Adipose tissue (tissue), 3 donors: ENCODE measurements around the gene PRKCQ. TPM values are rescaled to one million over a fixed set of nuclear protein-coding genes. Genes with fewer than 3 reads are reported as not detected.
"Not testable (repeated sequence)": the region's sequence is repeated elsewhere in the genome, so short reads cannot be mapped to it uniquely, and the experiment has no call there.

ENCODE experiments used
- H3K27ac ChIP-seq: one replicate; pipeline ENCODE4 v1.5.1; 2013; ENCODE audit warnings: low read depth, low read length
- WGBS, 3 donors: extraction: QIAGEN DNeasy Blood & Tissue Kit; methylation state at CpG; one replicate each; pipeline ENCODE4 v1.1.7; 2013; 5-methylcytosine and 5-hydroxymethylcytosine counted together
- polyA plus RNA-seq, 3 donors: library from polyadenylated mRNA; stranded (reverse); fragments of 200-250 nt; gene quantifications; one replicate each; pipeline ENCODE4 v1.2.3, GENCODE V29; 2013
- donor health status: healthy with polysubstance abuse.
- donor health status: Bipolar disorder and iron deficiency.
- donor health status: healthy.

The PRKCQ gene
- polyA plus RNA-seq, 3 donors = 0.11 to 2.3 (median 0.36) TPM

DNA sequence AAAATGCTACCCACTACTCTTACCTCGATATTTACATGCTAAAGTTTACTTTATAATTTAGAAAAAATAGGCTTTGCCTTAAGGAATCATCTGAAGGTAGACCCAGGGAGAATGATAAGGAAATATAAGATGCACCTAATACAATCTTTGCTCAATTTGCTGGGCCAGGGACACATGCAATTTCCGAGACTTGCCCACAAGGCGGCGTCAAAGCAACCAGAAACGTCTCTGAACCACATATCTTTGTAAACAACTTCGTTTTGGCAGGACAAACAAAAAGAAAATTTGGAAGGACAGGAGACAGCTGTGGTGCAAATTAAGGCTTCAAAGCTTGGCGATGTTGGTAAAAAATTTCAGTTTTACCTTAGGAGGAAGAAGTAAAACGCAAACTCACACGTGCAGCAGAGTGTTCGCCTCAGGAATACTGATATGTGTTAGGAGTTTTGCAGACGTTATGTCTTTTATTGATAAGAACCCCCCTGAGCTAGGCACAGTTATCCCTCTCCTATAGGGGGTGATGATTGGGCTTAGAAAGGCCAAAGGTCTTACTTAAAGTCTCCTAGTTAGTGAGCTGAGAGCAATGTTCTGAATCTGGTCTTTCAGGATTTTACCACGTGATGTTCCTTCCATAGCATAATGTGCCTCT is 134.3 kb downstream of the PRKCQ start:
- H3K27ac ChIP-seq = no peak overlapping the region
- 22 to 49% (median 23%) methylated on average over 12 of the region's 12 CpGs for WGBS, 3 donors

DNA sequence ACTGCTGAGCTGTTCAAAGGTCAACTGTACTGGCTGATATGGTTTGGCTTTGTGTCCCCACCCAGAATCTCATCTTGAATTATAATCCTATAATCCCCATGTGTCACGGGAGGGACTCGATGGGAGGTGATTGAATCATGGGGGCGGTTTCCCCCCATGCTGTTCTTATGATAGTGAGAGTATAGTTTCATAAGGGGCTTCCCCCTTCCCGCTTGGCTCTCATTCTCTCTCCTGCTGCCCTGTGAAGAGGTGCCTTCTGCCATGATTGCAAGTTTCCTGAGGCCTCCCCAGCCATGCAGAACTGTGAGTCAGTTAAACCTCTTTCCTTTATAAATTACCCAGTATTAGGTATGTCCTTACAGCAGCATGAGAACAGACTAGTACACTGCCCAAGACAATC is 140.2 kb downstream of the PRKCQ start:
- H3K27ac ChIP-seq = not testable (repeated sequence)
- WGBS, 3 donors = 69 to 89% (median 79%) methylated on average over 4 of the region's 4 CpGs

DNA sequence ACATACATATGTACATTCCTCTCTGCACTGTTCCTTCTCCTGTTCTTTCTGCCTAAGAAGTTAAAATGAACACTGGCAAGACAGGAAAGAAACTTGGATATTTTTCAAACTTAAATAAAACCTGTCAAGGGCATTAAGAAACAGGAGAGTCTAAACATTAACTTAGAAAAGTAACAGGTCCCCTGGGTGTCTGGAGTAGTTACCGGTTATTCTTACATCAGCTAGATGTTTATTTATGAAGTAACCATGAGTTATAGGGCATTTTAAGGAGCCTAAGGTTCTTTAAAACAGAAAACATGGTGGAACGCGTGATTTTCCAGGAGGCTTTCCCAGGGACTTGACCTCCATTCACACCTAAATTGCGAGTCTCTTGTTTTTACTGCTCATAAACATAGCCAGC is 148.2 kb downstream of the PRKCQ start:
- H3K27ac ChIP-seq = no peak overlapping the region
- WGBS, 3 donors = 46 to 48% (median 47%) methylated on average over 4 of the region's 4 CpGs

DNA sequence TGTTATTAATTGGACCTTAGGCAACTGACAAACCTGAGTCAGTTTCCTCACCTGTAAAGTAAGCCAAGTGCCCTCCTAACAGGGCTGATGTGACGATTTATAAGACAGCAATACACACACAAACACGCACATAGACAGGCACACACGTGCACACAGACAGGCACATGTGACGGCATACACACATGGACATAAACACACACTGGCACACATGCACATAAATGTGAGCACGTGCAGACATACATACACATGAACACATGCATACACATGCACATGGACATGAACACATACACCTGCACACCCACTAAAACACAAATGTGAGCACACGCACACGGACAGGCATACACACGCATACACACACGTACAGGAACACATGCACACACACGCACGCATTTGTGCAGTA is 148.9 kb downstream of the PRKCQ start:
- H3K27ac ChIP-seq = no peak overlapping the region
- 90 to 95% (median 94%) methylated on average over 11 of the region's 11 CpGs for WGBS, 3 donors

DNA sequence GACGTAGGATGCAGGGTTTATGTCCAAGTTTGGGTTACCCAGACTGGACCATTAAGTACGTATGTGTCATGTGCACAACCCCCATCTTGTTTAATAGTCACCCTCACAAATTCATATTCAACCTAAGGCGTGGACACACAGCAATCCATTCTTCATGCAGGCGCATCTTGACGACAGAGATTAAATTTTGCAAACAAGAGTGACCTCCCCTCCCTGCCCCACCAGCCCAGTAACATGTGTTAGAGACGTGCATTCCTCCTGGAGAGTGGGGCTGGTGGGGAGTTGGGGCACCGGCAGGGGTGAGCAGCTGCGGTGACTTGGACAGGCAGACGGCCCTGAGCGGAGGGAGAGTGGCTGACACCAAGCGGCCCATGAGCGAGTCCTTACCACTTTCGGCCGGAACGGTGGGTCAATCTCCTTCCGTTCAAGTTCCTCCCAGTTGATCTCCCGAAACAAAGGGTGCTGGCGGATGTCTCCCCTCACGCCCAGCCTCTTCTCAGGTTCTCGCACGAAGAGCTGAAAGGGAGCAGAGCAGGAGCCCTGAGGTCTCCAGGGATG is 149.6 kb downstream of the PRKCQ start:
- 91 to 95% (median 92%) methylated on average over 21 of the region's 21 CpGs for WGBS, 3 donors
- H3K27ac ChIP-seq = no peak overlapping the region

DNA sequence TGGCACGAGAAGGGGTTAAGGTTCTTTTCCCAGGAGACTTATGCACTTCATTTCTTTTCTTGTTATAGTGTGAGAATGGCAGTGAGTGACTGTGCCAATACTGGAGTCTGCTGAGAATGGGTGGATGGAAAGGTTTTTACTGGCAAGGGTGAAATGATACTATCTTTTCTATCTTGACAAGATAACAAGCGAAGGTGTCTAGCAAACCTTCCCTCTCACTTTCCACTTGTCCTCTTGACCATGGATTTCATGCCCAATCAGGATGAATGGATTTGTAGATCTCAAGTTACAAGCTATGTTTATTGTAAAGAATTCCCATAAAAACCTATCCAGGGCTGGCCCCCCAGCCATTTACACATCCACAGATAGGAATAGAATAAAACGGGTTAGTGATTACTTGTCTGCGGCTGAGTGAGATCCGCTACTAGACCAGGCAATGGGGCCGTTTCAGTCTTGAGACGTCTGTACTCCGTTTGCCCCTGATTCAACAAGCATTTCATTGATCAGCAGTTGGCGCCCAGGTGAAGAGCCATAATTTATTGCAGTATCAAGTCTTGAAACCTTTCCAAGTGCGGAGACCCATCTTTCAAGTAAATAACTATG is 152.6 kb downstream of the PRKCQ start:
- 78 to 89% (median 89%) methylated on average over 10 of the region's 10 CpGs for WGBS, 3 donors
- no peak overlapping the region for H3K27ac ChIP-seq

DNA sequence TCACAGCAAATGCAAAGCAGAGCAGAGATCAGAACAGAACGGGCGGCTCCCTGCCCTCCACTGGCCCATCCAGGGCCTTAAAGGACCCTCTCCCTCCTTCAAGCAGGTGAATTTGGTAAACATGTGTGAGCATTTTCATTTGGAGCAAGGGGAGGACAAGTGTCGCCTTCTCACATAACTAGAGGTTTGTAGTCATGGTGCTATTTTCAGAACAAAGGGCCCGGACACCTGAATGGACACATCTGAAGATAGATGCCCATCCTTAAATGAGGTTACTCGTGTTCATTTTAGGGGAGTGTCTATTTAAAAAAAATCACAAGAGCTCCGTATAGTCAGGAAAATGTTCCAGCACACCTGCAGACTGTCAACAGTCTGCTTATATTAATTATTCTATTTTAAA is 153.8 kb downstream of the PRKCQ start:
- H3K27ac ChIP-seq = no peak overlapping the region
- WGBS, 3 donors = 92 to 97% (median 93%) methylated on average over 6 of the region's 6 CpGs

DNA sequence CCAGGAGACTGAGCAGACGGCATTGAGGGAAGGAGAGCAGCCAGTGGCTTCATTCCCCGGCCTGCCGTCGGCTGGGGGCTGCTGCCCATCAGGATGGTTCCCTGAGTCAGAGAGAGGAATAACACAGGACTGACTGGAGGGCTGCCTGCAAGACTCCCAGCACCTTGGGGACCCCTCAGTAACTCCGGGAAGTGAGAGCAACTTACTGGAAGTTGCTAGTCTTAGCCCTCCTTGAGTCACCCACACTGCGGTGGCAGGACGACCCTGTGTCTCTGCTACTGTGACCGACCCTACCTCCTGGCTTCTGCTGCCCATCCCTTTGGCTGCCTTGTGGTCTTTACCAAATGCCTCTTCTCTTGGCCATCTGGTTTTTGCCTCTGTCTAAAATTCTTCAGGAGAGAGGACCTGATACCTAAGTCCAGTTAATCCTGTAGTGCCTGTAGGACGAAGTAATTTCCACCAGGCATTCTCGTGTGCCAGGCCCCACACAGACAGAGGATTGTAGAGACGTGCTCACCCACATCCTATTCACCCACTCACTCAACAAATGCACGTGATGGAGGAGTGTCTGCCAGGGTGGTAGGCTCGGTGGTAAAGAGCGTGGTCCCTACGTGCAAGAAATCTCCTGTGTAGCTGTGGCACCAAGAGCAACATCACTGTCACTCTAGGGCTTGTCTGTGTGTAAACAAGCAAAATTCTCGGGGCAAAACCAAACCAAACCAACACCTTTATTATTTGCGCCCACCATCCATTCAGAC is 156.5 kb downstream of the PRKCQ start:
- WGBS, 3 donors = 88 to 92% (median 91%) methylated on average over 17 of the region's 17 CpGs
- no peak overlapping the region for H3K27ac ChIP-seq

DNA sequence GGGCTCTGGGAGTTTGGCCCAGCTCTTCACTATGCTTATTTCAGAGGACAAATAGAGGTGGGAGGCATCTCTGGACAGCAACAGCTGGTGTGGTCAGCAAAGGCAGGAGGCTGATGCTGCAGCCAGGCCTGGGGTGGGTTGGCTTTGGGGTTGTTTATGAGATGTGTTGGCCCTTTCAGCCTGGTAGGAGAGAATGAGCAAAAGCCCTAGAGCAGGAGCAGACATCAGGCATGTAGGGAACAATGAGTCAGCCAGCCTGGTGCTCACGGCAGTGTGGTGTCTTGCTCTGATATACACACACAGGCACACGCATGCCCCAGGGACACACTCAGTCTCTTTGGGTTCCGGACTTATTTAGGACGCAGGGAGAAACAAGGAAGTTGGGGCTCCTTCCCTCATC is 157.1 kb downstream of the PRKCQ start:
- WGBS, 3 donors = 78 to 90% (median 80%) methylated on average over 4 of the region's 4 CpGs
- no peak overlapping the region for H3K27ac ChIP-seq

DNA sequence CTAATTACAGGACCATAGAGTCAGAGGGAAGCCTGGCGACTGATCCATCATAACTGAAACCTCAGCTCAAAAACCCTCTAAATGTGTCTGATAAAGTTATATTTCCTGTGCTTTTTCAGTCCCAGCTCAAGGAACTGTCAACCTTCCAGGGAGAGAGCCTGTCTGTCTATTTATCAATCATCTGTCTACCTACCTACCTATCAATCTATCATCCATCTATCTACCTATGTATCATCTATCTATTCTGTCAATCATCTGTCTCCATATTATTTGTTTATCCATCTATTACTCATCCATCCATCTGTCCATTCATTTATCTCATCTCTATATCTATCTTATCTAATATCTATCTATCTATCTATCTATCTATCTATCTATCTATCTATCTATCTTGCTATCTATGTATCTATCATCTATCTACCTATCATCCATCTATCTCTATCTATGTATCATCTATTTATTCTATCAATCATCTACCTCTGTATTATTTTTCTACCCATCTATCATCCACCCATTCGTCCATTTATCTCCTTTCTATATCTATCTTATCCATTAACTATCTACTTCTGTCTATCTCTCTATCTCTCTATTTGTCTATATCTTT is 161.4 kb downstream of the PRKCQ start:
- no peak overlapping the region for H3K27ac ChIP-seq
- WGBS, 3 donors = 63 to 84% (median 76%) methylated on average over 2 of the region's 2 CpGs

DNA sequence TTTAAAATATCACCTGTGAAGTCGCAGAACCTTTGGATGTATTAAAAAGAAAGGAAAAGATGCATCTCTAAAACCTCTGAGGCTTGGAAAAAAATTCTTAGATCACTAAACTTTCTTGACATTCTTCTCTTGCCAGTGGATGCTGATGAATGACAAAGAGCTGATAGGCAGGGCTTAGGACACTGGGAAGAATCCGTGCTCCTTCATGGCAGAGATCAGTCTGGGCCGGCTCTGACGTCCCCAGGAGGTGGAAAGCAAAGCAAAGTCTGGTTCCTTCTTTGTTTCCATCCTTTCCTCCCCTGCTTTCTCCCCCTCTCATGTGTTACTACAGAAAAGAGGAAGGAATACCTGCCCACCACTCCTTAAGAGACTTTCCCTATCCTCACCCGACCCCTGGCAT is 161.9 kb downstream of the PRKCQ start:
- WGBS, 3 donors = 57 to 64% (median 61%) methylated on average over 5 of the region's 5 CpGs
- no peak overlapping the region for H3K27ac ChIP-seq

DNA sequence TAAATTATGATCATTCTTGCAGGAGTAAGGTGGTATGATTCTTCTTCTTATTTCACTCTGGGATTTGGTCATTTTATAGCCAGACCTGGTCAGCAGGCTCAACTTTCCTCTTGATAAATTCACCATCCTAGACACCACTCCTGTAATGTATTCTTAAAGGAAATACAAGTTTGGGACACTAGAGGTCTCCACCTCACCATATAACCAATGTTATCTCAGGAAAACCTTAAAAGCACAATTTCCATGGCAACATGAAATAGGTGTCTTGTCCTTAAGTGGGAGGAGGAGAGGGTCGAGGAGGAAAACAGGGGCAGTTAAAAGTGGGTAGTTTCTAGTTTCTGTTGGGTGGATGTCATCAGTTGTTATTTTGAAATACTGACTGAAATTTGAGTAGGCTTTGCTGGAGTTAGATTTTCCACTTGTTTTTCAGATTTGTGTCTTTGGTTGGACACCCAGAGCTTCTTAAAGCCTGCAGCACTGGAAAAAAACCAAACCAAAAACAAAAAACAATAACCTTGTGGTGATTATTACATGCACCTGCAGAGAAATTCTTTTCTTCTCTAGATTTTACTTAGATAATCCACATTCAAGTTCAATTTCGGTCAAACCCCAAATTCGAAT is 163.1 kb downstream of the PRKCQ start:
- WGBS, 3 donors = 61 to 62% (median 61%) methylated on average over 3 of the region's 3 CpGs
- no peak overlapping the region for H3K27ac ChIP-seq

DNA sequence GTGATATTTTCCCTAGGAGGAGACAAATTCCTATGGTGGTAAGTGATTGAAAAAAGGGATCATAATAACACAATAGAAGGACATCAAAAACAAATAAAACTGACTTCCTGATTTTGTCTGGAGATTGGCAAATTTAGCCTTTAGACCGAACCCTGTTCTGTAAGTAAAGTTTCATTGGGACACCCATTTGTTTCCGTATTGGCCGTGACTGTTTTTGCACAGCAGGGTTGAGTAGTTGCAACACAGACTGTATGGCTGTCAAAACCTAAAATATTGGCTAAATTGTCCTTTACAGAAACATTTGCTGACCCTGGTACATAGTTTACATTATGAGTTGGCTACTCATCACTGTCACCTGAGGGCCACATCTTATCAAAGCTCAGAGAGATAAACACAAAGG is 168.6 kb downstream of the PRKCQ start:
- WGBS, 3 donors = 52 to 92% (median 66%) methylated on average over 3 of the region's 3 CpGs

DNA sequence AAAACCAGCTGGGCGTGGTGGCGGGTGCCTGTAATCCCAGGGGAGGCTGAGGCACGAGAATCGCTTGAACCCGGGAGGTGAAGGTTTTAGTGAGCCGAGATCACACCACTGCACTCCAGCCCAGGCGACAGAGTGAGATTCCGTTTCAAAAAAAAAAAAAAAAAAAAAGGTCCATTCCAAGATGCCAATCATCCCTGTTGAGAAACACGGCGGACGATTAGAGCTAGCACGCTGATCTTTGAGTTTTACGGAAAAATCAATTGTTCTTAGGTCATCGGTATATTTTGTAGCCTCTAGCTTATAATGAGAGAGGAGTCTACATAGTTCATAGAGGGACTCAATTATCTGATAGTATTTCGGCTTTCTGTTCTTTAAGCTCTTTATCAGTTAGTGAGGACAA is 169.2 kb downstream of the PRKCQ start:
- no peak overlapping the region for H3K27ac ChIP-seq
- 91 to 96% (median 92%) methylated on average over 13 to 15 of the region's 15 CpGs for WGBS, 3 donors

More for the DNA sequence above, 168.6 kb downstream of the PRKCQ start:
- no peak overlapping the region for H3K27ac ChIP-seq

DNA sequence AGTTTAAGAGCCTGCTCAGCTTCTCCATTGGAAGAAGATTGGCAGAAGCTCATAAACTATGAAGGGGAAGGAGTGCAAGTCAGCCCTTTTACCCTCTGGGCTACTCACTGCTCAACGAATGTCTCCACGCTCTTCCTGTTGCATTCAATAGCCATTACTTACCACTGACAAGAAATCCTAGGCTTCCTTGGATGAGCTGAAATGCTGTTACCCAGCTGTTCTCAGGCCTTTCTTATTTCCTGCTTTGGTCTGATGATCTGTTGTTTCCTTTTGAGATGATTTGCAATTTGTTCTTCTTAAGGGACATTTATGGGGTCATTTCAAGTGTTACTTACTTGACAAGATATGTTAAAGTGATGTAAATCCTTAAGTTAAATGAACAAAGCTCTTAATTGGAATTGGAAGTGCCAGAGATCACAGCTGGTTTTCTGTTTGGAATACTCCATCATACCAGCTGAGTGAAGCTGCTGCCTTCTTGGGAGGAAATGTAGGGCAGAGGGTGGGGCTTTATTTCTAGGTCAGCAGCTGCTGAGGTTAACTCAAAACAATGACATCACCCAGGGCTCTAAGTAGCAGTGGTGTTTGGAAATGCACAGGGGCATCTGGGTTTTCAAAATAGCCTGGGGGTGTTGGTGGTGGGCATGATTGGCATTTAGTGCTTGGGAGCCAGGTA is 170.0 kb downstream of the PRKCQ start:
- 25 to 66% (median 28%) methylated on average over 2 of the region's 2 CpGs for WGBS, 3 donors
- no peak overlapping the region for H3K27ac ChIP-seq

DNA sequence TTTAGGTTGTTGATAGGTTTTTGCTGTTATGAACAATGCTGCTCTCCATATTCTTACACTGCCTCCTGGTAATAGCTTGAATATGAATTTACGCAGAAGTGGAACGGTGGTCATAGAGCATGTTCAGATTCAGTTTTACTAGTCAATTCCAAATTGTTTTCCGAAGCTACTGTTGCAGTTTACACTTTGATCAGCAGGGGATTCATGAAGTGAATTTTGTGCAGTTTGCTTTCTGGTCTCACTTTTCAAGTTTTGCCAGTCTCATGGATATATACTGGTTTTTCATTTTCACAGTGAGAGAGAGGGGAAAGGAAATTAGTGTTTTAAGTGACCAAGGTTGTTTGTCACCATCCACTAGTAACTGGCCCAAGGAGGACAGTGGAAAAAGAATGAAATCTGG is 171.3 kb downstream of the PRKCQ start:
- no peak overlapping the region for H3K27ac ChIP-seq
- WGBS, 3 donors = 90 to 94% (median 92%) methylated on average over 3 of the region's 3 CpGs

DNA sequence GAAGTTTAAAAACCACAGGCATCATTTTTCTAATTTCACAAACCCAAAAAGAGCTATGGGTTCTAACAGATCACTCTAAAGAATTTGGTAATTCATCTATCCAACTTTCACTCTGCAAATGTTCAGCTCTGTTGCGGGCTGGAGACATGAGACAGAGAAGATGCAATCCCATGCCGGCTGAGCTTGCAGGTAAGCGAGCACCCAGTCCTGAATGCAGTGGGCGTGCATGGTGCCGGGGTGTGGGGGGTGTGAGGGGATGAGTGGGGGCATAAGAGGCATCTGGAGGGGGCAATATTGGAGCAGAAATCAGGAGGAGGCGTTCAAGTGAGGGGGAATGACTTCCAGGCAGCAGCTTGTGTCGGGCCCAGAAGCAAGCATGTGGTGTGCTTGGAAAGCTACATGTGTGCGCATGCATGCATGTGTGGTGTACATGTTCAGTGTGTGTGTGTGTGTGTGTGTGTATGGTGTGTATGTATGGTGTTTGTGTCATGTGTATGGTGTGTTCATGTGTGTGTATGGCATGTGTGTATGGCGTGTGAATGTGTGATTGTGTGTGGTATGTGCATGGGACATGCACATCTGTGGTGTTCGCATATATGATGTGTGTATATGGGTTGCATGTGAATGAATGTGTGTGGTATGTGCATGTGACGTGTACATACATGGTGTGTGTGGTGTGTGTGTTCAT is 172.9 kb downstream of the PRKCQ start:
- WGBS, 3 donors = 89 to 96% (median 93%) methylated on average over 11 of the region's 11 CpGs
- H3K27ac ChIP-seq = no peak overlapping the region
